SU-DHL-6 (cell line): ENCODE data around the gene PAN3.

Experiments used
- EZH2phosphoT487 ChIP-seq: fragments of 200-600 bp; sonication (generic), shearing (Covaris generic); conservative IDR thresholded peaks from 2 replicates; pipeline ENCODE4 v1.6.1; 2018; ENCODE audit warnings: mild to moderate bottlenecking, antibody characterized with exemption, low read length, moderate library complexity, mixed read lengths
- TF ChIP-seq, protein P1 (sequence below): fragments of 200-600 bp; sonication (generic); IDR thresholded peaks from one replicate; pipeline ENCODE4 v1.5.1; 2017; ENCODE audit warnings: antibody characterized with exemption, mild to moderate bottlenecking, low read length, moderate library complexity; ENCODE audit not compliant: insufficient read depth, poor library complexity, severe bottlenecking

DNA sequence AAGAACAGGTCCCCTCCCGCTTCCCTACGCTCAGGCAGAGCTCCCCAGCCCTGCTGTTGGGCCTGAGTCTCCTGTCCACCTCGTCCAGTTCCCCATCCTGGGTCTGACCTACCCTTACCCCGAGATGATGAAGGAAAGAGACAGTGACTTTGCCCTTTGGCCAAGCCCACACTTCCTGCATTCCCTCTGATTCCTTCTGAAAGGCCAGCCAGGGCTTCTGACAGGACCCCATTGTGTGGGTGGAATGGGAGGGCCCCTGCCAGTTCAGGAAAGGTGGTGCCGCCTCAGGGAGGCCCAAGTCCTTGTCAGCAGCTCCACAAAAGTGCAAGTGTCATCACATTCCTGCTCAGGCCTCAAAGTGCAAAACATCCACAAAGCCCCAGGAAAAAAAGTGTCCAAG, 177.8 kb downstream of the PAN3 start:
- TF ChIP-seq, protein P1, sequence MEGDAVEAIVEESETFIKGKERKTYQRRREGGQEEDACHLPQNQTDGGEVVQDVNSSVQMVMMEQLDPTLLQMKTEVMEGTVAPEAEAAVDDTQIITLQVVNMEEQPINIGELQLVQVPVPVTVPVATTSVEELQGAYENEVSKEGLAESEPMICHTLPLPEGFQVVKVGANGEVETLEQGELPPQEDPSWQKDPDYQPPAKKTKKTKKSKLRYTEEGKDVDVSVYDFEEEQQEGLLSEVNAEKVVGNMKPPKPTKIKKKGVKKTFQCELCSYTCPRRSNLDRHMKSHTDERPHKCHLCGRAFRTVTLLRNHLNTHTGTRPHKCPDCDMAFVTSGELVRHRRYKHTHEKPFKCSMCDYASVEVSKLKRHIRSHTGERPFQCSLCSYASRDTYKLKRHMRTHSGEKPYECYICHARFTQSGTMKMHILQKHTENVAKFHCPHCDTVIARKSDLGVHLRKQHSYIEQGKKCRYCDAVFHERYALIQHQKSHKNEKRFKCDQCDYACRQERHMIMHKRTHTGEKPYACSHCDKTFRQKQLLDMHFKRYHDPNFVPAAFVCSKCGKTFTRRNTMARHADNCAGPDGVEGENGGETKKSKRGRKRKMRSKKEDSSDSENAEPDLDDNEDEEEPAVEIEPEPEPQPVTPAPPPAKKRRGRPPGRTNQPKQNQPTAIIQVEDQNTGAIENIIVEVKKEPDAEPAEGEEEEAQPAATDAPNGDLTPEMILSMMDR, result no peak
- TF ChIP-seq EZH2phosphoT487, result no peak
